CD4-positive, alpha-beta T cell treated with Interleukin-21 for 1 hour (primary cell): Measurements from ENCODE around the gene PLEKHM2.

Source experiments
- DNase-seq: peaks from one replicate; pipeline ENCODE4 v3.0.0-alpha.2; 2020

PLEKHM2 gene

GRCh38 chr1:15740924-15741850 lies 57.1 kb downstream of the PLEKHM2 start:
- DNase-seq: peak; percentile 68

GRCh38 chr1:15742339-15742801 lies 58.2 kb downstream of the PLEKHM2 start, which contains the start of gene TMEM82:
TMEM82 (plus strand) TSS chr1:15742499; CDS start chr1:15742560, 61 bp downstream.
- DNase-seq: no peak

GRCh38 chr1:15744122-15744679 lies 60.1 kb downstream of the PLEKHM2 start:
- DNase-seq: no peak

GRCh38 chr1:15747378-15747777 lies 63.3 kb downstream of the PLEKHM2 start:
- DNase-seq: no peak

GRCh38 chr1:15748264-15748663 lies 64.1 kb downstream of the PLEKHM2 start:
- no peak for DNase-seq

- no peak for DNase-seq
Measured at GRCh38 chr1:15748690-15749398, 64.7 kb downstream of the PLEKHM2 start.

GRCh38 chr1:15749399-15750291 lies 65.5 kb downstream of the PLEKHM2 start:
- DNase-seq: no peak

- DNase-seq: no peak
Measured at GRCh38 chr1:15750924-15751323, 66.8 kb downstream of the PLEKHM2 start.

GRCh38 chr1:15751717-15752116 lies 67.6 kb downstream of the PLEKHM2 start:
- DNase-seq: no peak

- DNase-seq: no peak
Measured at GRCh38 chr1:15753776-15754175, 69.7 kb downstream of the PLEKHM2 start.

- DNase-seq: no peak
Measured at GRCh38 chr1:15755021-15755645, 71.0 kb downstream of the PLEKHM2 start.

GRCh38 chr1:15755646-15756040 lies 71.5 kb downstream of the PLEKHM2 start:
- no peak for DNase-seq

- DNase-seq: no peak
Measured at GRCh38 chr1:15756143-15757015, 72.3 kb downstream of the PLEKHM2 start.

- no peak for DNase-seq
Measured at GRCh38 chr1:15757016-15757543, 73.0 kb downstream of the PLEKHM2 start.

GRCh38 chr1:15757575-15758342 lies 73.6 kb downstream of the PLEKHM2 start:
- DNase-seq: no peak

GRCh38 chr1:15758343-15758931 lies 74.3 kb downstream of the PLEKHM2 start, which contains the start of gene FBLIM1:
FBLIM1 (plus strand) TSS chr1:15758795; CDS start chr1:15764984, 6,189 bp downstream.
- DNase-seq: no peak

GRCh38 chr1:15758953-15759661 lies 75.0 kb downstream of the PLEKHM2 start:
- DNase-seq: no peak

- DNase-seq: no peak
Measured at GRCh38 chr1:15760520-15761211, 76.5 kb downstream of the PLEKHM2 start.
